ENCODE data around the gene INCA1. TPM values are rescaled to one million over a fixed set of nuclear protein-coding genes. Genes with fewer than 3 reads are reported as not detected.

The INCA1 gene
- polyA plus RNA-seq, 1 donor from 2014 or later: 0.38 TPM

DNA sequence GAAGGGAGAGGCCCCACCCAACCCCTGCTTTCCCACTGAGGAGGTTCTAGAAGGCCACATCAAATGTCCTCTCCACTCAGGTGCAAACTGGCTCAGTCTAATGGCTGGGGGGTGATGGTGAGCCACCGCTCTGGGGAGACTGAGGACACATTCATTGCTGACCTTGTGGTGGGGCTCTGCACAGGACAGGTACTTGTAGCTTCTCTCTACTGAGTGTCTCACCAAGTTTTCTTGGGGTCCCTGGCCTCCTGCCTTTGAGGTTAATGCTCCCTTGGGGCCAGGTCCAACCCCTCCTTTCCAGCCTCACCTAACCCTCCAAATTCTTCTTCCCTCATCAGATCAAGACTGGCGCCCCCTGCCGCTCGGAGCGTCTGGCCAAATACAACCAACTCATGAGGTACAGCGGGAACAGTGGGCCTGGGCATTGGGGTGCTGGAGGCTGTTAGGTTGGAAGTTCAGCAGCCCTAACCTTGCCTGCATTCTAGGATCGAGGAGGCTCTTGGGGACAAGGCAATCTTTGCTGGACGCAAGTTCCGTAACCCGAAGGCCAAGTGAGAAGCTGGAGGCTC lies 40.7 kb downstream of the INCA1 start:
- H3K4me2 ChIP-seq (ENCODE audit: low read length): no peak overlapping the region
- no peaks in the 10 kb centered on the region for H3K9me2 ChIP-seq (ENCODE audit: insufficient read depth, low read length)
- TF ChIP-seq, protein P1, sequence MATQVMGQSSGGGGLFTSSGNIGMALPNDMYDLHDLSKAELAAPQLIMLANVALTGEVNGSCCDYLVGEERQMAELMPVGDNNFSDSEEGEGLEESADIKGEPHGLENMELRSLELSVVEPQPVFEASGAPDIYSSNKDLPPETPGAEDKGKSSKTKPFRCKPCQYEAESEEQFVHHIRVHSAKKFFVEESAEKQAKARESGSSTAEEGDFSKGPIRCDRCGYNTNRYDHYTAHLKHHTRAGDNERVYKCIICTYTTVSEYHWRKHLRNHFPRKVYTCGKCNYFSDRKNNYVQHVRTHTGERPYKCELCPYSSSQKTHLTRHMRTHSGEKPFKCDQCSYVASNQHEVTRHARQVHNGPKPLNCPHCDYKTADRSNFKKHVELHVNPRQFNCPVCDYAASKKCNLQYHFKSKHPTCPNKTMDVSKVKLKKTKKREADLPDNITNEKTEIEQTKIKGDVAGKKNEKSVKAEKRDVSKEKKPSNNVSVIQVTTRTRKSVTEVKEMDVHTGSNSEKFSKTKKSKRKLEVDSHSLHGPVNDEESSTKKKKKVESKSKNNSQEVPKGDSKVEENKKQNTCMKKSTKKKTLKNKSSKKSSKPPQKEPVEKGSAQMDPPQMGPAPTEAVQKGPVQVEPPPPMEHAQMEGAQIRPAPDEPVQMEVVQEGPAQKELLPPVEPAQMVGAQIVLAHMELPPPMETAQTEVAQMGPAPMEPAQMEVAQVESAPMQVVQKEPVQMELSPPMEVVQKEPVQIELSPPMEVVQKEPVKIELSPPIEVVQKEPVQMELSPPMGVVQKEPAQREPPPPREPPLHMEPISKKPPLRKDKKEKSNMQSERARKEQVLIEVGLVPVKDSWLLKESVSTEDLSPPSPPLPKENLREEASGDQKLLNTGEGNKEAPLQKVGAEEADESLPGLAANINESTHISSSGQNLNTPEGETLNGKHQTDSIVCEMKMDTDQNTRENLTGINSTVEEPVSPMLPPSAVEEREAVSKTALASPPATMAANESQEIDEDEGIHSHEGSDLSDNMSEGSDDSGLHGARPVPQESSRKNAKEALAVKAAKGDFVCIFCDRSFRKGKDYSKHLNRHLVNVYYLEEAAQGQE (IDR thresholded peaks at IDR 0.05; ENCODE audit: borderline replicate concordance): no peak
- TF ChIP-seq SMC3 (conservative IDR thresholded peaks at IDR 0.05; ENCODE audit: poor library complexity) (no peak), TAF1 (IDR thresholded peaks at IDR 0.05; ENCODE audit: low read depth) (no peak), POLR2AphosphoS5 (IDR thresholded peaks at IDR 0.05) (no peak), EZH2 (IDR thresholded peaks at IDR 0.05; ENCODE audit: borderline replicate concordance, insufficient read depth, low read length, poor library complexity, severe bottlenecking) (no peak), EP300 (conservative IDR thresholded peaks at IDR 0.05; ENCODE audit: poor library complexity, severe bottlenecking) (no peak), RAD21 (conservative IDR thresholded peaks at IDR 0.05) (no peak), MXI1 (conservative IDR thresholded peaks at IDR 0.05; ENCODE audit: poor library complexity, severe bottlenecking) (no peak)
- TF ChIP-seq, protein P2, sequence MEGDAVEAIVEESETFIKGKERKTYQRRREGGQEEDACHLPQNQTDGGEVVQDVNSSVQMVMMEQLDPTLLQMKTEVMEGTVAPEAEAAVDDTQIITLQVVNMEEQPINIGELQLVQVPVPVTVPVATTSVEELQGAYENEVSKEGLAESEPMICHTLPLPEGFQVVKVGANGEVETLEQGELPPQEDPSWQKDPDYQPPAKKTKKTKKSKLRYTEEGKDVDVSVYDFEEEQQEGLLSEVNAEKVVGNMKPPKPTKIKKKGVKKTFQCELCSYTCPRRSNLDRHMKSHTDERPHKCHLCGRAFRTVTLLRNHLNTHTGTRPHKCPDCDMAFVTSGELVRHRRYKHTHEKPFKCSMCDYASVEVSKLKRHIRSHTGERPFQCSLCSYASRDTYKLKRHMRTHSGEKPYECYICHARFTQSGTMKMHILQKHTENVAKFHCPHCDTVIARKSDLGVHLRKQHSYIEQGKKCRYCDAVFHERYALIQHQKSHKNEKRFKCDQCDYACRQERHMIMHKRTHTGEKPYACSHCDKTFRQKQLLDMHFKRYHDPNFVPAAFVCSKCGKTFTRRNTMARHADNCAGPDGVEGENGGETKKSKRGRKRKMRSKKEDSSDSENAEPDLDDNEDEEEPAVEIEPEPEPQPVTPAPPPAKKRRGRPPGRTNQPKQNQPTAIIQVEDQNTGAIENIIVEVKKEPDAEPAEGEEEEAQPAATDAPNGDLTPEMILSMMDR (IDR thresholded peaks at IDR 0.05; ENCODE audit: poor library complexity, severe bottlenecking): no peak
- no peaks in the 10 kb centered on the region for H4K20me1 ChIP-seq (ENCODE audit: insufficient read depth)
- no peak overlapping the region for H3K27ac ChIP-seq (ENCODE audit: low read length)
- no peak overlapping the region for H2AFZ ChIP-seq (ENCODE audit: low read depth, low read length)
- H3K9ac ChIP-seq (ENCODE audit: low read length): no peak overlapping the region
- no peaks in the 10 kb centered on the region for H3F3A ChIP-seq (ENCODE audit: insufficient read depth, low read length, poor library complexity, severe bottlenecking)
- no peaks in the 10 kb centered on the region for H3K79me2 ChIP-seq (replicated peaks; ENCODE audit: insufficient read depth, low read length)
- H3K4me3 ChIP-seq (ENCODE audit: low read length): no peak overlapping the region
- H3K9me3 ChIP-seq (ENCODE audit: low read length): no peaks in the 10 kb centered on the region
- no peaks in the 10 kb centered on the region for H3K36me3 ChIP-seq (ENCODE audit: insufficient read depth, low read length)
- H3K27me3 ChIP-seq (ENCODE audit: insufficient read depth, low read depth, low read length): no peaks in the 10 kb centered on the region

DNA sequence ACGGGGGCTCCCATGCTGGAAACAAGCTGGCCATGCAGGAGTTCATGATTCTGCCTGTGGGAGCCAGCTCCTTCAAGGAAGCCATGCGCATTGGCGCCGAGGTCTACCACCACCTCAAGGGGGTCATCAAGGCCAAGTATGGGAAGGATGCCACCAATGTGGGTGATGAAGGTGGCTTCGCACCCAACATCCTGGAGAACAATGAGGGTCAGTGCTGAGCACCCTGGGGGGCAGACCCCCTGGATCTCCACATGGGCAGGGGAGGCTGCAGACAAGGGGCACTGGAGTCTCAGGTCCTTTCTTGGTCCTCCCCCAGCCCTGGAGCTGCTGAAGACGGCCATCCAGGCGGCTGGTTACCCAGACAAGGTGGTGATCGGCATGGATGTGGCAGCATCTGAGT lies 42.2 kb downstream of the INCA1 start:
- H3K36me3 ChIP-seq (ENCODE audit: insufficient read depth, low read length): no peaks in the 10 kb centered on the region
- H3K27me3 ChIP-seq (ENCODE audit: insufficient read depth, low read depth, low read length): no peaks in the 10 kb centered on the region
- no peaks in the 10 kb centered on the region for H3K9me2 ChIP-seq (ENCODE audit: insufficient read depth, low read length)
- H3K9ac ChIP-seq (ENCODE audit: low read length): no peak overlapping the region
- H3K27ac ChIP-seq (ENCODE audit: low read length): no peak overlapping the region
- no peaks in the 10 kb centered on the region for H3F3A ChIP-seq (ENCODE audit: insufficient read depth, low read length, poor library complexity, severe bottlenecking)
- no peaks in the 10 kb centered on the region for H3K79me2 ChIP-seq (replicated peaks; ENCODE audit: insufficient read depth, low read length)
- TF ChIP-seq POLR2AphosphoS5 (IDR thresholded peaks at IDR 0.05): no peak
- TF ChIP-seq MXI1 (conservative IDR thresholded peaks at IDR 0.05; ENCODE audit: poor library complexity, severe bottlenecking): no peak
- TF ChIP-seq SMC3 (conservative IDR thresholded peaks at IDR 0.05; ENCODE audit: poor library complexity): no peak
- no peak overlapping the region for H3K4me2 ChIP-seq (ENCODE audit: low read length)
- no peaks in the 10 kb centered on the region for H3K9me3 ChIP-seq (ENCODE audit: low read length)
- H2AFZ ChIP-seq (ENCODE audit: low read depth, low read length): no peak overlapping the region
- no peaks in the 10 kb centered on the region for H4K20me1 ChIP-seq (ENCODE audit: insufficient read depth)
- no peak overlapping the region for H3K4me3 ChIP-seq (ENCODE audit: low read length)

Measured in neural cell (in vitro differentiated cells).